Epithelial cell of alveolus of lung (primary cell): ENCODE measurements around the gene DPM2. TPM values are rescaled to one million over a fixed set of nuclear protein-coding genes. Genes with fewer than 3 reads are reported as not detected.

ENCODE experiments used
- total RNA-seq: library from RNA; depleted of rRNA; stranded (reverse); fragments of >200 nt; gene quantifications from 2 replicates; pipeline ENCODE4 v1.2.1, GENCODE V29; 2015

The DPM2 gene
- total RNA-seq: 15.3 and 21.7 TPM in 2 replicates

GRCh38 chr9:127937388-127938297, at the start of gene DPM2:
Gene DPM2, minus strand, starts transcription at chr9:127937854. Its CDS starts 34 bp downstream, at chr9:127937820.

GRCh38 chr9:127980706-127981558, 43.3 kb upstream of the DPM2 start, which contains the start of gene EEIG1:
Gene EEIG1, minus strand, starts transcription at chr9:127980989. Its CDS starts 852 bp downstream, at chr9:127980137.

GRCh38 chr9:127930231-127931091, 7.2 kb downstream of the DPM2 start, which contains the start of gene PIP5KL1:
Gene PIP5KL1, minus strand, starts transcription at chr9:127930777. Its CDS starts 25 bp downstream, at chr9:127930752.

DNA sequence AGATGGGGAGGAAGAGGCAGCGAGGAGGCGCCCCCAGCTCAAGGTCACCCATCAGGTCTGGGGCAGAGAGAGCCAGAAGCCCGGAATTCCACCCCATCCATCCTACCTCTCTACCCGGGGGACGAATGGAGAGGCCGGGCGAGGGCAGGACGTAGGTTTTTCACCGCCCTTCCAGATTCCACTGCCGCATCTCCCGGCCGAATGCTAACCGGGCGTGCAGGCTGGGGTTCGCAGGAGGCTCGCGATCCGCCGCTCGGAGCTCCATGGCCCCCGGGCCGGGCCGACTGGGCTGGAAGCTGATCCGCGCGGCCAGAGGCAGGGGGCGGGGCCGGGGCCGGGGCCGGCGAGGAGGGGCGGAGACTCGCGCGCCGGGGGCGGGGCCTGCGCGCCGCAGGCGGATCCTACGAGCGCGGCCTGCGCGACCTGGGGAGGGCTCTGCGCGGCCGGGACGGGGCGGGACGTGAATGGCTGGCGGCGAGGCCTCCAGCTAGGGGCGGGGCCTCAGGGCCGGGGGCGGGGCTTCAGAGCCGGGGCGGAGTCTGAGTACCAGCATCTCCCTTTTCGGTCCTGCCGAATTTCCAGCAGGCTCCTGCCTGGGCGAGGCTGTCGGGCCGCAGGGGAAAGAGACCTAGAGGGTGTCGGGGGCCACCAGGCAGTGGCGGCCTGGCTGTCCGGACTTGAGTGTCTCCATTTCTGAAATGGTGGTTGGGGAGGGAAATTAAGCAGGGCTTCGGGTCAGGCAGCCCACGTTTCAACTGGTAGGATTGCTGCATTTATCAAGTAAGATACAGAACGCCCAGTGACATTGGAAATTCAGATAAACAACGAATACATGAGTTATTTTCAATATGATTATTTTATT, 20.7 kb downstream of the DPM2 start, which contains the start of gene ST6GALNAC4:
Gene ST6GALNAC4, minus strand, starts transcription at position 322 of the 862 bp plus-strand sequence. CDS start 622 bp downstream, outside the sequence.

DNA sequence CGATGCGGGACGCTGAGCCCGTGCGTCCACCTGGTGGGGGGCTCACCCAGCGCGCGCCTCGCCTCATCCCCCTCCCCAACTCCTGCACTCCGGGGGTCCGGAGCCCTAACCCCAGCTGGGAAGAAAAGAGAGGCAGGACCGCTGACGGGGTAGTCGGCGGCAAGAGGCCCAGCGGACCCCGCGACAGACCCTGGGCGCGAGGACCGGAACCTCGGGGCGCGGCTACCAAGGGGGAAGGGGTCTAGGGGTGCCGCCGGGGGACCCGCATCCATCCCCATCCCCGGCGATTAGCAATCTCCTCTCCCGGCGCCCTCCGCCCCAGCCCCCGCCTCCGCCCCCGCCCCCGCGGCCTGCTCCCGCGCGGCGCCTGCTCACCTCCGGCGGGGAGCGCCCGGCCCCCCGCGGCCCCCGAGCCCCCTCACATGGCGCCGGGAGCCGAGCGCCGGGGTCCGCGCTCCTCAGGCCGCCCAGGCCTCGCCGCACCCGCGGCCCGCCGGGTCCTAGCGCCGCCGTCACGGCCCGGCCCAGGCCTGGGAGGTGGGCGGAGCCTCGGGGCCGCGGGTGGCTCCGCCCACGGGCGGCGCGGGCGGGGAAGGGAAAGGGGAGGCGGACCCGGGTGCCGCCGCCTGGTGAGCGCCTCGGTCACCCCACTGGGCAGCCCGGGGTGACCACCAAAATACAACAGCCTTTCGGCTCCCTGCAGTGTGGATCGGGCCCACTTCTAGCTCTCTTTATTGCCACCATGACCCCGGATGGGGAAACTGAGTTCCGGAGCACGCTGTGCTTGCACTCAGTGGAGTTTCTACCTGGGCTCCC, 38.3 kb downstream of the DPM2 start, which contains the start of gene ST6GALNAC6:
Gene ST6GALNAC6, minus strand, starts transcription at position 476 of the 816 bp plus-strand sequence. CDS start 1,622 bp downstream, outside the sequence.

Other genes starting within 250 kb of the DPM2 start
- gene CFAP157, start 230.9 kb downstream of the DPM2 start, total RNA-seq: 0.08 TPM in 1 of 2 replicates, not detected in the other
- 15.8 and 34.5 TPM in 2 replicates for gene PTRH1, start 222.2 kb downstream of the DPM2 start, total RNA-seq
- gene TTC16, start 221.8 kb downstream of the DPM2 start, total RNA-seq: not detected in 2 replicates
- 14.0 and 18.3 TPM in 2 replicates for gene TOR2A, start 202.6 kb downstream of the DPM2 start, total RNA-seq
- 0.08 and 0.52 TPM in 2 replicates for gene SH2D3C, start 159.2 kb downstream of the DPM2 start, total RNA-seq
- 23.0 and 63.2 TPM in 2 replicates for gene CDK9, start 151.8 kb downstream of the DPM2 start, total RNA-seq
- 57.8 and 78.6 TPM in 2 replicates for gene FPGS, start 135.0 kb downstream of the DPM2 start, total RNA-seq
- gene ENG, start 83.2 kb downstream of the DPM2 start, total RNA-seq: 52.9 and 72.1 TPM in 2 replicates
- gene AK1, start 60.2 kb downstream of the DPM2 start, total RNA-seq: 40.1 and 71.8 TPM in 2 replicates
- gene ST6GALNAC6, start 38.3 kb downstream of the DPM2 start, total RNA-seq: 66.2 and 92.5 TPM in 2 replicates
- 33.8 and 56.2 TPM in 2 replicates for gene ST6GALNAC4, start 20.8 kb downstream of the DPM2 start, total RNA-seq
- 1.9 and 3.7 TPM in 2 replicates for gene PIP5KL1, start 7.1 kb downstream of the DPM2 start, total RNA-seq
- 5.3 and 6.6 TPM in 2 replicates for gene EEIG1, start 43.1 kb upstream of the DPM2 start, total RNA-seq
- 6.6 and 11.5 TPM in 2 replicates for gene NAIF1, start 129.5 kb upstream of the DPM2 start, total RNA-seq
- gene SLC25A25, start 130.4 kb upstream of the DPM2 start, total RNA-seq: 14.8 and 15.6 TPM in 2 replicates
- gene PTGES2, start 189.9 kb upstream of the DPM2 start, total RNA-seq: 55.6 and 70.1 TPM in 2 replicates
- 1.8 TPM in 1 of 2 replicates, not detected in the other for gene LCN2, start 211.6 kb upstream of the DPM2 start, total RNA-seq
- gene BBLN, start 222.4 kb upstream of the DPM2 start, total RNA-seq: 265 and 358 TPM in 2 replicates